ENCODE results near the gene FBXW5.

DNA sequence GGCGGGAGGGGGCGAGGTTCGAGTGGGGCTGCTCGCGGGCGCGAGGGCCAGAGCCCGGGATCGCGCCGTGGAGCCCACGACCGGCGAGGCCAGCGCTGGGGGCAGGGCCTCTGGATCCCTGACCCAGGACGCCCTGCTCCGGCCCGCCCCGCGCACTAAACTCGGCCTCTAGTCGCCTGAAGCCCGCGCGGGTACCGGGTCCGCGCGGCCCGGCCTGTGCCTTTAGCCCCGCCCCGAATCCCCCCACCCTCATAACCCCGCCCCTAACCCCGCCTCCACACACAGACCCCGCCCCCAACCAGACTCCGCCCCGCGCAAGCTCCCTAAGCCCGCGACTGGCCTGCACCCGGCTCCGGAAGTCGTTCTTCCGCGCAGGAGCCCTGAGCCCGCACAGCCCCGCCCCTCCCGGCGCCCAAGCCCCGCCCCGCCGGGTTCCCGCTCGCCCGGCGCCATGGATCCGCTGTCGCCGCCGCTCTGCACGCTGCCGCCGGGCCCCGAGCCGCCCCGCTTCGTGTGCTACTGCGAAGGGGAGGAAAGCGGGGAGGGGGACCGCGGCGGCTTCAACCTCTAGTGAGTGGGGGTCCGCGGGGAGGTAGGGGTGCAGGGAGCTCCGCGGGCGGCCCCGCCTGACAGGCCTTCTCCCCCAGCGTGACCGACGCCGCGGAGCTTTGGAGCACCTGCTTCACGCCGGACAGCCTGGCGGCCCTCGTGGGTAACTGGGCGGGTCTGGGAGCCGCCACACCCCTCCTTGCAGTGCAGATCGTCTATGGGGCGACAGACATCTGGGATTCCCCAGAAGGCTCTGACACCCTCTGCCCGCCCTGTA lies 47.7 kb upstream of the FBXW5 start, which contains the start of gene PAXX:
- TF ChIP-seq, protein P1, sequence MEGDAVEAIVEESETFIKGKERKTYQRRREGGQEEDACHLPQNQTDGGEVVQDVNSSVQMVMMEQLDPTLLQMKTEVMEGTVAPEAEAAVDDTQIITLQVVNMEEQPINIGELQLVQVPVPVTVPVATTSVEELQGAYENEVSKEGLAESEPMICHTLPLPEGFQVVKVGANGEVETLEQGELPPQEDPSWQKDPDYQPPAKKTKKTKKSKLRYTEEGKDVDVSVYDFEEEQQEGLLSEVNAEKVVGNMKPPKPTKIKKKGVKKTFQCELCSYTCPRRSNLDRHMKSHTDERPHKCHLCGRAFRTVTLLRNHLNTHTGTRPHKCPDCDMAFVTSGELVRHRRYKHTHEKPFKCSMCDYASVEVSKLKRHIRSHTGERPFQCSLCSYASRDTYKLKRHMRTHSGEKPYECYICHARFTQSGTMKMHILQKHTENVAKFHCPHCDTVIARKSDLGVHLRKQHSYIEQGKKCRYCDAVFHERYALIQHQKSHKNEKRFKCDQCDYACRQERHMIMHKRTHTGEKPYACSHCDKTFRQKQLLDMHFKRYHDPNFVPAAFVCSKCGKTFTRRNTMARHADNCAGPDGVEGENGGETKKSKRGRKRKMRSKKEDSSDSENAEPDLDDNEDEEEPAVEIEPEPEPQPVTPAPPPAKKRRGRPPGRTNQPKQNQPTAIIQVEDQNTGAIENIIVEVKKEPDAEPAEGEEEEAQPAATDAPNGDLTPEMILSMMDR (conservative IDR thresholded peaks at IDR 0.05; ENCODE audit: low read length): no peak
- TF ChIP-seq EZH2phosphoT487 (IDR thresholded peaks at IDR 0.05; ENCODE audit: borderline replicate concordance): no peak
